ENCODE measurements around the gene CHMP4B.
A peak's percentile ranks its signal among the peaks of the same experiment; 100 is the strongest.

CHMP4B gene

GRCh38 chr20:33812152-33812849, 1.2 kb downstream of the CHMP4B start:
- peak overlapping the region; percentile 90 for H3K4me3 ChIP-seq (ENCODE audit: low read depth, low read length)
- TF ChIP-seq MAX (IDR thresholded peaks at IDR 0.05; ENCODE audit: low read depth, low read length) (peak; percentile 9; the same call in 1 of the 2 replicates), MYC (IDR thresholded peaks at IDR 0.05; ENCODE audit: low read depth, low read length) (0 out of 2 replicates have a peak, but pooled peaks have one; percentile 36), CTCF (IDR thresholded peaks at IDR 0.05; ENCODE audit: low read depth, low read length) (no peak)
- DNase-seq (ENCODE audit: low read depth) = peak; percentile 87

GRCh38 chr20:33812908-33813462, 1.8 kb downstream of the CHMP4B start:
- peak overlapping the region; percentile 90 for H3K4me3 ChIP-seq (ENCODE audit: low read depth, low read length)
- no peak for DNase-seq (ENCODE audit: low read depth)
- TF ChIP-seq POLR2A (IDR thresholded peaks at IDR 0.05; ENCODE audit: extremely low read depth, insufficient read length) (no peak), CTCF (IDR thresholded peaks at IDR 0.05; ENCODE audit: low read depth, low read length) (no peak), MYC (IDR thresholded peaks at IDR 0.05; ENCODE audit: low read depth, low read length) (no peak), MAX (IDR thresholded peaks at IDR 0.05; ENCODE audit: low read depth, low read length) (no peak)

- no peak overlapping the region for H3K4me3 ChIP-seq (ENCODE audit: low read depth, low read length)
- TF ChIP-seq CTCF (IDR thresholded peaks at IDR 0.05; ENCODE audit: low read depth, low read length) = no peak
- no peak for TF ChIP-seq POLR2A (IDR thresholded peaks at IDR 0.05; ENCODE audit: extremely low read depth, insufficient read length)
- TF ChIP-seq MAX (IDR thresholded peaks at IDR 0.05; ENCODE audit: low read depth, low read length) = no peak
- DNase-seq (ENCODE audit: low read depth) = no peak
Measured at GRCh38 chr20:33814238-33814712, 3.1 kb downstream of the CHMP4B start.

GRCh38 chr20:33815671-33816070, 4.5 kb downstream of the CHMP4B start:
- TF ChIP-seq CTCF (IDR thresholded peaks at IDR 0.05; ENCODE audit: low read depth, low read length) (no peak), POLR2A (IDR thresholded peaks at IDR 0.05; ENCODE audit: extremely low read depth, insufficient read length) (no peak), MYC (IDR thresholded peaks at IDR 0.05; ENCODE audit: low read depth, low read length) (no peak), MAX (IDR thresholded peaks at IDR 0.05; ENCODE audit: low read depth, low read length) (no peak)
- no peak for DNase-seq (ENCODE audit: low read depth)
- H3K4me3 ChIP-seq (ENCODE audit: low read depth, low read length) = no peak overlapping the region

GRCh38 chr20:33816191-33816590, 5.0 kb downstream of the CHMP4B start:
- H3K4me3 ChIP-seq (ENCODE audit: low read depth, low read length) = no peak overlapping the region
- no peak for DNase-seq (ENCODE audit: low read depth)
- TF ChIP-seq CTCF (IDR thresholded peaks at IDR 0.05; ENCODE audit: low read depth, low read length) (no peak), MYC (IDR thresholded peaks at IDR 0.05; ENCODE audit: low read depth, low read length) (no peak)
